SU-DHL-6 (cell line): Measurements from ENCODE around the gene C1orf21.

Source experiments
- H2AFZ ChIP-seq: fragments of 200-600 bp; sonication (generic); 2 replicates; pipeline ENCODE4 v1.6.1; 2014; ENCODE audit warnings: low read depth, mild to moderate bottlenecking, moderate library complexity, mixed read lengths, antibody characterized with exemption, low read length; ENCODE audit not compliant: severe bottlenecking
- H3F3A ChIP-seq: fragments of 200-600 bp; shearing (Covaris generic); 2 replicates; pipeline ENCODE4 v1.6.0; 2016; ENCODE audit warnings: antibody characterized with exemption, mild to moderate bottlenecking; ENCODE audit not compliant: insufficient read depth
- H3K27ac ChIP-seq: fragments of 200-600 bp; sonication (generic); 2 replicates; pipeline ENCODE4 v1.5.1; 2016; ENCODE audit warnings: low read depth, mild to moderate bottlenecking, low read length, moderate library complexity, mixed read lengths
- H3K27me3 ChIP-seq: fragments of 200-600 bp; sonication (generic), shearing (Covaris generic); 2 replicates; pipeline ENCODE4 v1.6.0; 2014; ENCODE audit warnings: mild to moderate bottlenecking, low read length
- H3K36me3 ChIP-seq: fragments of 200-600 bp; sonication (generic); 2 replicates; pipeline ENCODE4 v1.6.1; 2014; ENCODE audit warnings: mild to moderate bottlenecking, low read length, mixed read lengths
- H3K4me2 ChIP-seq: fragments of 300-600, 200-600 bp; shearing (Covaris generic), sonication (generic); 2 replicates; pipeline ENCODE4 v1.6.0; 2014; ENCODE audit warnings: low read length, low read depth, mild to moderate bottlenecking; ENCODE audit not compliant: poor library complexity, severe bottlenecking
- H3K4me3 ChIP-seq: fragments of 200-600 bp; sonication (generic); 2 replicates; pipeline ENCODE4 v1.5.1; 2014; ENCODE audit warnings: antibody characterized with exemption, low read length, mild to moderate bottlenecking, mixed read lengths; ENCODE audit not compliant: insufficient read depth, poor library complexity, severe bottlenecking
- H3K79me2 ChIP-seq: fragments of 200-600 bp; sonication (generic); 2 replicates; pipeline ENCODE4 v1.6.1; 2014; ENCODE audit warnings: mild to moderate bottlenecking, low read length, moderate library complexity; ENCODE audit not compliant: insufficient read depth
- H3K9ac ChIP-seq: fragments of 200-600 bp; sonication (generic); 2 replicates; pipeline ENCODE4 v1.7.0; 2014; ENCODE audit warnings: mild to moderate bottlenecking, low read length
- H3K9me2 ChIP-seq: fragments of 200-600 bp; sonication (generic); replicated peaks from 2 replicates; pipeline ENCODE4 v1.6.1; 2014; ENCODE audit warnings: low read length; ENCODE audit not compliant: insufficient read depth
- H3K9me3 ChIP-seq: fragments of 200-600 bp; sonication (generic); 2 replicates; pipeline ENCODE4 v1.6.1; 2014; ENCODE audit warnings: low read length, mixed read lengths; ENCODE audit not compliant: insufficient read depth
- H4K20me1 ChIP-seq: fragments of 200-600 bp; sonication (generic); 2 replicates; pipeline ENCODE4 v1.6.1; 2014; ENCODE audit warnings: low read depth, mild to moderate bottlenecking, antibody characterized with exemption, low read length, moderate library complexity, mixed read lengths
- EZH2phosphoT487 ChIP-seq: fragments of 200-600 bp; sonication (generic), shearing (Covaris generic); conservative IDR thresholded peaks from 2 replicates; pipeline ENCODE4 v1.6.1; 2018; ENCODE audit warnings: mild to moderate bottlenecking, antibody characterized with exemption, low read length, moderate library complexity, mixed read lengths
- TF ChIP-seq, protein P1 (sequence below): fragments of 200-600 bp; sonication (generic); IDR thresholded peaks from one replicate; pipeline ENCODE4 v1.5.1; 2017; ENCODE audit warnings: antibody characterized with exemption, mild to moderate bottlenecking, low read length, moderate library complexity; ENCODE audit not compliant: insufficient read depth, poor library complexity, severe bottlenecking

C1orf21 gene

DNA sequence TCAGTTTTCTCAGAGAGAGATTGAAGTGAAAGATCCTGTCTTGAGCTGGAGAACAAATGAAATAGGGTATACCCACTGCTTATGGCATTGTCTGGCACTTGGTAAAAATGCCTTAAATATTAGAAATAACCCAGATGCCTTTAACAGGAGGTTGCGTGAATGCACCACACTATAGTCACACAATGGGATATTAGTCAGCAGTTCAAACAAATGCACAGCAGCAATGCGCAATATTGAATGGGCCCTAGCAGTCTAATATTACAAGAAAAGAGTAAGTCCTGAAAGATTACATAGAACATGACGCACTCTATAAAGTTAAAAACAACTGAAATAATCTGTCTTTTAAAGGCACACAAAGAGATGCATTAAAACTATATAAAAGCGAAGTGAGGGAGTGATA is 206.8 kb downstream of the C1orf21 start:
- H3K9me3 ChIP-seq, result no peaks in the 10 kb centered on the region
- H3K79me2 ChIP-seq, result no peaks in the 10 kb centered on the region
- no peak overlapping the region for H3K4me3 ChIP-seq
- no peaks in the 10 kb centered on the region for H4K20me1 ChIP-seq
- TF ChIP-seq, protein P1, sequence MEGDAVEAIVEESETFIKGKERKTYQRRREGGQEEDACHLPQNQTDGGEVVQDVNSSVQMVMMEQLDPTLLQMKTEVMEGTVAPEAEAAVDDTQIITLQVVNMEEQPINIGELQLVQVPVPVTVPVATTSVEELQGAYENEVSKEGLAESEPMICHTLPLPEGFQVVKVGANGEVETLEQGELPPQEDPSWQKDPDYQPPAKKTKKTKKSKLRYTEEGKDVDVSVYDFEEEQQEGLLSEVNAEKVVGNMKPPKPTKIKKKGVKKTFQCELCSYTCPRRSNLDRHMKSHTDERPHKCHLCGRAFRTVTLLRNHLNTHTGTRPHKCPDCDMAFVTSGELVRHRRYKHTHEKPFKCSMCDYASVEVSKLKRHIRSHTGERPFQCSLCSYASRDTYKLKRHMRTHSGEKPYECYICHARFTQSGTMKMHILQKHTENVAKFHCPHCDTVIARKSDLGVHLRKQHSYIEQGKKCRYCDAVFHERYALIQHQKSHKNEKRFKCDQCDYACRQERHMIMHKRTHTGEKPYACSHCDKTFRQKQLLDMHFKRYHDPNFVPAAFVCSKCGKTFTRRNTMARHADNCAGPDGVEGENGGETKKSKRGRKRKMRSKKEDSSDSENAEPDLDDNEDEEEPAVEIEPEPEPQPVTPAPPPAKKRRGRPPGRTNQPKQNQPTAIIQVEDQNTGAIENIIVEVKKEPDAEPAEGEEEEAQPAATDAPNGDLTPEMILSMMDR, result no peak
- TF ChIP-seq EZH2phosphoT487, result no peak
- H3F3A ChIP-seq, result no peaks in the 10 kb centered on the region
- H3K4me2 ChIP-seq, result no peak overlapping the region
- no peaks in the 10 kb centered on the region for H3K36me3 ChIP-seq
- H3K27me3 ChIP-seq, result no peaks in the 10 kb centered on the region
- H3K9me2 ChIP-seq, result no peaks in the 10 kb centered on the region
- no peak overlapping the region for H3K27ac ChIP-seq
- no peak overlapping the region for H3K9ac ChIP-seq
- H2AFZ ChIP-seq, result no peak overlapping the region

DNA sequence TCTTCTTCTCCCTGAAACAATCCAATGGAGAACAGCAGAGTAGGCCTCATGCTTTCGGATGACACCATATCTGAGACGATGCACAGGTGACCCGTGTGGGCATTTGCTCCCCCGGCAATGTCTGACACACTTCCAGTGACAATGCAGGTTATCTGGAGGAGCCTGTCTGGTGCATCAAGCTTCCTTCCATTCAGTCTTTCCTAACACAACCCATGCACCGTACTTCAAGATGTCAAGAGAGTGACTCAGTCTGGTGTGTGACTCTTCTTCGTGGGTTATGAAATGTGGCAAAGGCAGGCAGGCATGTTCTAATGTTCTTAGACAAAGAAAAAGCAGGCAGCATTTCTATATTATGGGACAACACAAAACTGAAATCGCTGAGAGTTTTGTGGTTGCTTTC is 208.8 kb downstream of the C1orf21 start:
- no peak overlapping the region for H2AFZ ChIP-seq
- no peak for TF ChIP-seq EZH2phosphoT487
- TF ChIP-seq, protein P1, result no peak
- no peaks in the 10 kb centered on the region for H4K20me1 ChIP-seq
- H3K36me3 ChIP-seq, result no peaks in the 10 kb centered on the region
- no peak overlapping the region for H3K27ac ChIP-seq
- H3K4me3 ChIP-seq, result no peak overlapping the region
- no peaks in the 10 kb centered on the region for H3F3A ChIP-seq
- H3K4me2 ChIP-seq, result no peak overlapping the region
- no peak overlapping the region for H3K9ac ChIP-seq
- H3K9me3 ChIP-seq, result no peaks in the 10 kb centered on the region
- H3K79me2 ChIP-seq, result no peaks in the 10 kb centered on the region
- no peaks in the 10 kb centered on the region for H3K27me3 ChIP-seq
- no peaks in the 10 kb centered on the region for H3K9me2 ChIP-seq

DNA sequence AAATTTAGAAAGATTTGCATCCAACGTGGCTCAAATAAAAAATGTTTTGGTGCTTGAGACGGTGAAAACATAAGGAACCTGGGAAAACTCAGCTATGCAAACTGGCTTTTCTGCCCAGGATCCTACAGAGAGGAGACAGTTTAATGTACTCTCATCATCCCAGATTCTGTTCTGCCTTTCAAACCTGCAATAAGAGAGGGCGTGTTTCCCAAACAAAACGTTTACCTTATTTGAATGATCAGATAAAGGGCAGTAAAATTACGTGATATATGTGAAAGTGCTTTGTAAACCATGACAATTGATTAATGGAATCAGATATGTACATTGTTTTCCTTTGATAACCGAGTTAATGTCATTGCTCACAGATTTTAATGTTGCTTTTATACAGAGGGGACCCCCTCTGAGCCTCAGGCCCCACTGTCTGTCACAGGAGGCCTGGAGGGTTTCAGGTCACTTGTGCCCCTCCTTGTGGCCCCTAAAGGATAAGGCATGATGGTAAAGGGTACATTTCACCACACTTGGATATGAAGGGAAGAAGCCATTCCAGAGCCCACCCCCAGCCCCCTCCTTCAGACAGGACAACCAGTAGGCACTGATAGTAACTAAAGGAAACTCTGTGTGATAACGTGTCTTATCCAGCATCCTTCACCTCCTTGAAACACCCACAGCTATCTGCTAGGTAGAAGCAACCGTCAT is 210.3 kb downstream of the C1orf21 start:
- Histone ChIP-seq H3K36me3 (no peaks in the 10 kb centered on the region), H4K20me1 (no peaks in the 10 kb centered on the region), H3K27ac (no peak overlapping the region), H2AFZ (no peak overlapping the region), H3K9me2 (no peaks in the 10 kb centered on the region), H3K4me3 (no peak overlapping the region), H3F3A (no peaks in the 10 kb centered on the region), H3K79me2 (no peaks in the 10 kb centered on the region), H3K9ac (no peak overlapping the region), H3K27me3 (no peaks in the 10 kb centered on the region), H3K9me3 (no peaks in the 10 kb centered on the region), H3K4me2 (no peak overlapping the region)
- no peak for TF ChIP-seq EZH2phosphoT487
- TF ChIP-seq, protein P1, result no peak
